ENCODE measurements around the gene MAPK8IP2. TPM values are rescaled to one million over a fixed set of nuclear protein-coding genes. Genes with fewer than 3 reads are reported as not detected.

Gene MAPK8IP2
- total and polyA plus RNA-seq, 2 of the 4 experiments (the other 2 are of a cell fraction): under 0.01 to 0.14 TPM

GRCh38 chr22:50586416-50586815, 14.2 kb upstream of the MAPK8IP2 start:
- H3K27me3 ChIP-seq (ENCODE audit: control insufficient read depth, insufficient read depth, low read length): peaks cover 2% of the 10 kb centered on the region; the same call in 1 of the 2 replicates
- H3K36me3 ChIP-seq (ENCODE audit: control insufficient read depth, insufficient read depth, low read length): no peaks in the 10 kb centered on the region; the same call in 1 of the 2 replicates
- H3K4me2 ChIP-seq (ENCODE audit: low read depth, low read length): no peak overlapping the region
- no peak overlapping the region for H3K4ac ChIP-seq (ENCODE audit: low read depth, low read length)
- no peak overlapping the region for H4K5ac ChIP-seq (ENCODE audit: low read depth, low read length)
- no peak overlapping the region for H3K9ac ChIP-seq (ENCODE audit: low read depth, low read length)
- no peak overlapping the region for H2BK15ac ChIP-seq (ENCODE audit: low read depth, low read length)
- H2AK9ac ChIP-seq (replicated peaks; ENCODE audit: low read depth, low read length, poor library complexity): no peak overlapping the region
- in situ Hi-C loops (cut with MboI; ENCODE audit: low sequenced_read_pairs): no loop called here
- no peak overlapping the region for H2AK5ac ChIP-seq (ENCODE audit: low read depth, low read length)
- H2AFZ ChIP-seq (replicated peaks; ENCODE audit: low read length, poor library complexity): no peak overlapping the region
- H2BK5ac ChIP-seq (ENCODE audit: low read depth, low read length, poor library complexity, severe bottlenecking): no peak overlapping the region
- H3K56ac ChIP-seq (ENCODE audit: extremely low read depth, insufficient read depth, low read length): no peak overlapping the region
- no TSS peak for BruUV-seq (replicated peaks)
- TF ChIP-seq USF2 (IDR thresholded peaks at IDR 0.05; ENCODE audit: low read depth, low read length) (no peak), FOS (IDR thresholded peaks at IDR 0.05; ENCODE audit: low read depth, low read length) (no peak)
- no peak overlapping the region for H4K91ac ChIP-seq (ENCODE audit: insufficient read depth, low read depth, low read length)
- ATAC-seq (ENCODE audit: low read depth): no peak
- CTCF ChIA-PET: interaction anchor here (0.6 kb wide), 1 partner anchor 203 kb away, joined by 5 read pairs; no protein-coding TSS in a partner anchor
- H3K14ac ChIP-seq (replicated peaks; ENCODE audit: low read depth, low read length): no peak overlapping the region
- peaks cover 6% of the 10 kb centered on the region; the same call in 1 of the 2 replicates for H3K9me1 ChIP-seq (ENCODE audit: insufficient read depth, low read length)
- H3K18ac ChIP-seq (ENCODE audit: low read depth, low read length): no peak overlapping the region
- no peak overlapping the region for H2BK120ac ChIP-seq (ENCODE audit: low read depth, low read length)
- peaks cover 4% of the 10 kb centered on the region; the same call in 1 of the 2 replicates for H3K4me1 ChIP-seq (ENCODE audit: control insufficient read depth, insufficient read depth, low read length)
- peaks cover 14 to 19% of the 10 kb centered on the region in 2 experiments for H3K79me1 ChIP-seq (ENCODE audit: low read depth in 1 of 2, low read length in 2 of 2)
- POLR2A ChIA-PET (ENCODE audit: unreplicated experiment): no interaction called here
- 0 out of 2 replicates have a peak, but pooled peaks cover 2% of the 10 kb centered on the region for H3K9me3 ChIP-seq (ENCODE audit: control insufficient read depth, insufficient read depth, low read length)
- intact Hi-C loops (cut with micrococcal nuclease): no loop called here
- no peak overlapping the region for H4K8ac ChIP-seq (ENCODE audit: low read depth in 2 of 2, low read length in 2 of 2)
- no peak overlapping the region for H3K27ac ChIP-seq (ENCODE audit: insufficient read depth, low read length)
- no peaks in the 10 kb centered on the region; the same call in 1 of the 2 replicates for H4K20me1 ChIP-seq (ENCODE audit: insufficient read depth, low read length)
- H2BK20ac ChIP-seq (ENCODE audit: low read depth, low read length): no peak overlapping the region
- 89% methylated on average over 3 of the region's 5 CpGs; no CpG with 5 or more reads in 1 of the 2 experiments for WGBS, 2 experiments (ENCODE audit: extremely low coverage in 2 of 2, insufficient read length in 1 of 2)
- dilution Hi-C loops (cut with HindIII; ENCODE audit: low sequenced_read_pairs, unreplicated experiment): no loop called here
- H3K4me3 ChIP-seq (ENCODE audit: insufficient read depth, low read depth, low read length): no peak overlapping the region
- no peak for DNase-seq
- H3K23ac ChIP-seq (ENCODE audit: low read depth, low read length): no peak overlapping the region
